ENCODE results near the gene PTGDR2.
"Not testable (repeated sequence)": the region's sequence is repeated elsewhere in the genome, so short reads cannot be mapped to it uniquely, and the experiment has no call there.

Gene PTGDR2

DNA sequence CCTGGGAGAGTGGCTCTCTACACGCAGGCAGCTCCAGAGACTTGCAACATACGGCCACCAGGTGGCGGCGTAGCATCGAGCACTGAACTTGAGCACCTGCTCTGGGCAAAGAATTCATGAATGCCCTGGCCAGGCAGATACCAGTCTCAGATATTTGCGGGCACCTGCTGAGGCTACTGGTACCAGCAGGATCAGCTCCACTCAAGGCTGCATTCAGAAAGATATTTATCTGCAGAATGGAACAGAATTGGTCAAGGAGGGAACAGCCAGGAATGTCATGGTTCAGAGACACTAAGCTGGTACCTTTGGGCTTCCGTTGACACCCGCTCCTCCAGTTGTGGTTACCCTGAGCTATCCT is 24.6 kb downstream of the PTGDR2 start:
- no peak overlapping the region for H3K4me3 ChIP-seq (replicated peaks in 1 of 2; ENCODE audit: low read depth in 2 of 2, low read length in 2 of 2)
- TF ChIP-seq, protein P1, sequence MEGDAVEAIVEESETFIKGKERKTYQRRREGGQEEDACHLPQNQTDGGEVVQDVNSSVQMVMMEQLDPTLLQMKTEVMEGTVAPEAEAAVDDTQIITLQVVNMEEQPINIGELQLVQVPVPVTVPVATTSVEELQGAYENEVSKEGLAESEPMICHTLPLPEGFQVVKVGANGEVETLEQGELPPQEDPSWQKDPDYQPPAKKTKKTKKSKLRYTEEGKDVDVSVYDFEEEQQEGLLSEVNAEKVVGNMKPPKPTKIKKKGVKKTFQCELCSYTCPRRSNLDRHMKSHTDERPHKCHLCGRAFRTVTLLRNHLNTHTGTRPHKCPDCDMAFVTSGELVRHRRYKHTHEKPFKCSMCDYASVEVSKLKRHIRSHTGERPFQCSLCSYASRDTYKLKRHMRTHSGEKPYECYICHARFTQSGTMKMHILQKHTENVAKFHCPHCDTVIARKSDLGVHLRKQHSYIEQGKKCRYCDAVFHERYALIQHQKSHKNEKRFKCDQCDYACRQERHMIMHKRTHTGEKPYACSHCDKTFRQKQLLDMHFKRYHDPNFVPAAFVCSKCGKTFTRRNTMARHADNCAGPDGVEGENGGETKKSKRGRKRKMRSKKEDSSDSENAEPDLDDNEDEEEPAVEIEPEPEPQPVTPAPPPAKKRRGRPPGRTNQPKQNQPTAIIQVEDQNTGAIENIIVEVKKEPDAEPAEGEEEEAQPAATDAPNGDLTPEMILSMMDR (IDR thresholded peaks at IDR 0.05; ENCODE audit: low read depth, low read length): peak; percentile 93
- DNase-seq (ENCODE audit: low read depth in 2 of 2): peak; percentile 83 to 85

DNA sequence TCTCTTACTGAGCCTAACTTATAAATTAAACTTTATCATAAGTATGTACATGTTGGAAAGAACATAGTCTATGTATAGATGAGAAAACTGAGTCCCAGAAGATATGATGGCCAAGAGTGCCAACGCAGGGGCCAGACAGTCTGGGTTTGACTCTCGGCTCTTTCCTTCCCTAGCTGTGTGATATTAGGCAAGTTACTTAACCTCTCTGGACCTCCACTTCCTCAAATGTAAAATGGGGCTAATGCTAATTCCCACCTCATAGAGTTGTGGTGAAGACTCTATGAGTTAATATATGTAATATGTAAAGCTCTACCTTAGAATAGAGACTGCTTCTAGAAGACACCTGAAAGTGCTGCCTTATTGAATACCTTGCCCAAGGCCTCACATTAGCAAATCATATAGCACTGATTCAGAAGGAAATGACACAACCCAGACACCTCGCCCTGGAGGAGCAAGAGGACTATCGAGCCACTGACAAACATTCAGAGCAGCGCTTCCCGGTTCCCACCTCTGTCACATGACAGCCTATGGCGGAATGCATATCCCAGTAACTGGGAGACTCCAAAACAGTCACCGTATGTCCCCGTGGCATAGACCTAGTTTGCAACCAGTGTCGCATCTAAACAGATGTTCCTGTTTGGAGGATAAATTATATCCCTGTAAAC is 25.1 kb downstream of the PTGDR2 start:
- no peak overlapping the region for H3K4me3 ChIP-seq (replicated peaks in 1 of 2; ENCODE audit: low read depth in 2 of 2, low read length in 2 of 2)
- DNase-seq (ENCODE audit: low read depth in 2 of 2): no peak
- TF ChIP-seq, protein P1 (IDR thresholded peaks at IDR 0.05; ENCODE audit: low read depth, low read length): no peak

DNA sequence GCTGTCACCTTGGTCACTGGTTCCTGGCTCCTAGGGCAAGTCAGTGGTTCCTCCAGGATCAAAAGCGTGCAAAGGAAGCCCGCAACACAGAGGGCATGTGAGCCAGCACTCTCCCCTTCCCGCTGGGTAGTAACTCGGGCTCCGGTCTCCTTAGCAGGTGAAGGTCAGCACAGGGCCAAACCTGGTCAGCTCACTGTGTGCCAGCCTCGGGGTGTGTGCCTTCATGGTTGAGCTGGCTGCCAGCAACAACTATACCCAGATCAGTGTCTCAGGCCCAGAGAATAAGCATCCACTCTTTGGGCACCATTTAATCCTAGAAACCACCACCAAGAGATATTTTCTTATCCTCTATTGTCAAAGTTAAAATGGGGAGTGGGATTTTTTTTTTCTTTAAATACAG is 30.0 kb downstream of the PTGDR2 start:
- DNase-seq (ENCODE audit: low read depth in 2 of 2): no peak
- TF ChIP-seq, protein P1 (IDR thresholded peaks at IDR 0.05; ENCODE audit: low read depth, low read length): no peak
- no peak overlapping the region for H3K4me3 ChIP-seq (replicated peaks in 1 of 2; ENCODE audit: low read depth in 2 of 2, low read length in 2 of 2)

DNA sequence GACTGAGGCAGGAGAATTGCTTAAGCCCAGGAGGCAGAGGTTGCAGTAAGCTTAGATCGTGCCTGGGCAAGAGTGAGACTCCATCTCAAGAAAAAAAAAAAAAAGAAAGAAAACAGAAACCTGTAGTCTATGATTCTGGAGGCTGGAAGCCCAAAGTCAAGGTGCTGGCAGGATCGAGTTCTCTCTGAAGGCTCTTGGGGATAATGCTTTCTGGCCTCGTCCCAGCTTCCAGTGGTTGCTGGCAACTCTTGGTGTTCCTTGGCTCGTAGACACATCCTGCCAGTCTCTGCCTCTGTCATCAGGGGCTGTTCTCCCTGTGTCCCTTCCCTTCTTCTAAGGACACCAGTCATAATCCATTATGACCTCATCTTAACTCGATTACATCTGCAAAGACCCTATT is 30.6 kb downstream of the PTGDR2 start:
- H3K4me3 ChIP-seq (replicated peaks in 1 of 2; ENCODE audit: low read depth in 2 of 2, low read length in 2 of 2): no peak overlapping the region
- TF ChIP-seq, protein P1 (IDR thresholded peaks at IDR 0.05; ENCODE audit: low read depth, low read length): no peak
- DNase-seq (ENCODE audit: low read depth in 2 of 2): no peak

DNA sequence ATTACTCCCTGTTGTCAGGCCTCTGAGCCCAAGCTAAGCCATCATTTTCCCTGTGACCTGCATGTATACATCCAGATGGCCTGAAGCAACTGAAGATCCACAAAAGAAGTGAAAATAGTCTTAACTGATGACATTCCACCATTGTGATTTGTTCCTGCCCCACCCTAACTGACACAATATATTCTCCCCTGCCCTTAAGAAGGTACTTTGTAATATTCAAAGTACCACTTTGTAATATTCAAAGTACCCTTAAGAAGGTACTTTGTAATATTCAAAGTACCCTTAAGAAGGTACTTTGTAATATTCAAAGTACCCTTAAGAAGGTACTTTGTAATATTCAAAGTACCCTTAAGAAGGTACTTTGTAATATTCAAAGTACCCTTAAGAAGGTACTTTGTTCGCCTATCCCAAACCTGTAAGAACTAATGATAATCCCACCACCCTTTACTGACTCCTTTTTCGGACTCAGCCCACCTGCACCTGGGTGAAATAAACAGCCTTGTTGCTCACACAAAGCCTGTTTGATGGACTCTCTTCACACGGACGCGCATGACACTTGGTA is 31.9 kb downstream of the PTGDR2 start:
- DNase-seq (ENCODE audit: low read depth in 2 of 2): not testable (repeated sequence)

DNA sequence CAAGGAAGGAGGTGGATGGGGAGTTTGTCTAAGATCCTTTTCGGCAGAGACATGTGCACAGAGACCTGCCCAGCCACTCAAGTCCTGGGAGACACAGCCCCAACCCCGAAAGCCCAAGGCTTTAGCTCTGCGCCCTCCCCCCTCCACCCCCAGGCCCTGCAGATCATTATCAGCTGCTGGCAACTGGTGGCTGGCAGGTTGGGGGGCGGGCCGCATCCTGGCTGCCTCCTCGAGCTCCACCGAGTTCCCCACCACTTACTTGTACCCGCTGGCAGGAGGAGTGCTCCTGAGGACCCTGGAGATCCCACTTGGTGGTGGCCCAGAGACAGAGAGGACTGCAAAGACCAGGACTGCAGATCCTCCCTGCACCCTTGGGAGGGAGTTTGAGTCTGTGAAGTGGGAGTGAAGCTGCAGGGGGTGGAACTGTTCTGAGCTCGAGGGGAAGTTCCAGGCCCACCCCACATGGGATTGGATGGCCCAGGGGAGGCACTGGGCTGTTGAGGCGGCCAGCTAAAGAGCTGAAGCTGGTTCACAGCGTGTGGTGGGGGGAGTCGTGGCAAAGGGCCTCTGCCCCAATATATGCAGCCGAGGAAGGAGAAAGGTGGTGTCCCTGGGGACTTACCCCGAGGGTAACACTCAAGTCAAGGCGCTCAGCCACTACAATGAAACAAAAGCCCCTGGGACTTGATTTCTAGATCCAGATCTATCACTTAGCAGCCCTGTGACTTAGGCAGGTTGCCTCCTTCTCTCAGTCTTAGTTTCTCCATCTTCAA is 33.7 kb downstream of the PTGDR2 start:
- no peak for DNase-seq (ENCODE audit: low read depth in 2 of 2)
- TF ChIP-seq, protein P1 (IDR thresholded peaks at IDR 0.05; ENCODE audit: low read depth, low read length): no peak
- no peak overlapping the region for H3K4me3 ChIP-seq (replicated peaks in 1 of 2; ENCODE audit: low read depth in 2 of 2, low read length in 2 of 2)

More for the DNA sequence above, 31.9 kb downstream of the PTGDR2 start:
- H3K4me3 ChIP-seq (replicated peaks in 1 of 2; ENCODE audit: low read depth in 2 of 2, low read length in 2 of 2): not testable (repeated sequence)

DNA sequence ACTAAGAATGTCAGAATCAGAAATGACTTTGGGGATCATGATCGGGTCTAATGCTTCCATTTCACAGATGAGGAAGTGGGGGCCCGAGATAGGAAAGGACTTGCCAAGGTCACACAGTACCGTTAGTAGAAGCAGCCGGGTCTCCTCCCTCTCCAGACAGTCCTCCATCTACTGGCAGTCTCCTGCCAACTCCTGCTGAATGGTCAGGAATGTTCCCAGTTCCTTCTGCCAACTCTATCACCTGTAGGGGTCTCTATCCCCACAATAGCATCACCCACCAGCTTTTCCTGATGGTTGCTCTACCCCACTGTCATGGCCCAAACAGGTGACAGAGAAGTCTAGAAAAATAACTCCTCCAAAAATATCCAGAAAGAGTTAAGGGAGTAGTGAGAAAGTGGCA is 37.7 kb downstream of the PTGDR2 start:
- no peak for DNase-seq (ENCODE audit: low read depth in 2 of 2)
- TF ChIP-seq, protein P1 (IDR thresholded peaks at IDR 0.05; ENCODE audit: low read depth, low read length): no peak
- no peak overlapping the region for H3K4me3 ChIP-seq (replicated peaks in 1 of 2; ENCODE audit: low read depth in 2 of 2, low read length in 2 of 2)
